Keratinocyte (primary cell): ENCODE data around the gene TRAF3. TPM values are rescaled to one million over a fixed set of nuclear protein-coding genes. Genes with fewer than 3 reads are reported as not detected.

Experiments
- DNase-seq: peaks from one replicate; pipeline ENCODE4 v3.0.0-alpha.2; 2011; ENCODE audit warnings: low read depth, missing footprints, low spot score
- FAIRE-seq: peaks from 2 replicates; lab custom pipeline; 2011; peaks lifted over from hg19 to GRCh38; lab: Jason Lieb, UNC
- H2AFZ ChIP-seq: 2 replicates; pipeline ENCODE4 v1.6.0; 2012; ENCODE audit warnings: low read length, control low read depth, inconsistent platforms; ENCODE audit not compliant: control insufficient read depth
- H3K27ac ChIP-seq: 2 replicates; pipeline ENCODE4 v1.5.1; 2011; ENCODE audit warnings: low read length; ENCODE audit not compliant: control insufficient read depth, insufficient read depth
- H3K27me3 ChIP-seq: 3 replicates; pipeline ENCODE4 v1.6.0; 2011; ENCODE audit warnings: low read length; ENCODE audit not compliant: control insufficient read depth, insufficient read depth; ENCODE audit errors: extremely low read depth
- H3K36me3 ChIP-seq, 2 experiments: 2 replicates in 1 of 2; 3 replicates in 1 of 2; pipeline ENCODE4 v1.5.1; 2011; ENCODE audit warnings: low read length in 2 of 2, mild to moderate bottlenecking in 1 of 2; ENCODE audit not compliant: control insufficient read depth in 2 of 2, insufficient read depth in 2 of 2; ENCODE audit errors: extremely low read depth in 1 of 2
- H3K4me1 ChIP-seq: 3 replicates; pipeline ENCODE4 v1.5.1; 2011; ENCODE audit warnings: low read length; ENCODE audit not compliant: control insufficient read depth, insufficient read depth; ENCODE audit errors: extremely low read depth
- H3K4me2 ChIP-seq: 3 replicates; pipeline ENCODE4 v1.6.0; 2011; ENCODE audit warnings: low read depth, low read length; ENCODE audit not compliant: control insufficient read depth, insufficient read depth; ENCODE audit errors: extremely low read depth
- H3K4me3 ChIP-seq, 3 experiments: fragments of 200-600 bp in 1 of 3; sonication (generic) in 1 of 3; 2 replicates in 2 of 3; 3 replicates in 1 of 3; pipeline ENCODE4 v1.5.1; 2011 to 2016; ENCODE audit warnings: low read length in 3 of 3, mild to moderate bottlenecking in 3 of 3, control low read depth in 2 of 3, inconsistent platforms in 1 of 3, low read depth in 1 of 3, mixed read lengths in 1 of 3, mixed run types in 1 of 3, moderate library complexity in 1 of 3; ENCODE audit not compliant: control insufficient read depth in 2 of 3, insufficient read depth in 2 of 3; ENCODE audit errors: extremely low read depth in 1 of 3
- H3K79me2 ChIP-seq: 2 replicates; pipeline ENCODE4 v1.6.0; 2012; ENCODE audit warnings: low read length; ENCODE audit not compliant: control insufficient read depth, insufficient read depth
- H3K9ac ChIP-seq: 3 replicates; pipeline ENCODE4 v1.6.0; 2011; ENCODE audit warnings: low read length; ENCODE audit not compliant: control insufficient read depth, insufficient read depth; ENCODE audit errors: extremely low read depth
- H3K9me1 ChIP-seq: 3 replicates; pipeline ENCODE4 v1.6.0; 2011; ENCODE audit warnings: low read length; ENCODE audit not compliant: control insufficient read depth, insufficient read depth; ENCODE audit errors: extremely low read depth
- H3K9me3 ChIP-seq: 2 replicates; pipeline ENCODE4 v1.5.1; 2012; ENCODE audit warnings: low read depth, low read length; ENCODE audit not compliant: control insufficient read depth
- H4K20me1 ChIP-seq: 3 replicates; pipeline ENCODE4 v1.6.0; 2011; ENCODE audit warnings: low read length; ENCODE audit not compliant: control insufficient read depth, insufficient read depth; ENCODE audit errors: extremely low read depth
- CTCF ChIP-seq, 3 experiments: IDR thresholded peaks in 1 of 3; conservative IDR thresholded peaks in 1 of 3; optimal IDR thresholded peaks in 1 of 3; 2 replicates in 2 of 3; 3 replicates in 1 of 3; pipeline versions ENCODE3 to v1.5.1; 2011; ENCODE audit warnings: low read length in 3 of 3, mild to moderate bottlenecking in 3 of 3, moderate library complexity in 2 of 3, control low read depth in 1 of 3, inconsistent platforms in 1 of 3; ENCODE audit not compliant: insufficient read depth in 2 of 3; ENCODE audit errors: extremely low read depth in 1 of 3
- EZH2 ChIP-seq: IDR thresholded peaks from one replicate; pipeline ENCODE4 v1.6.1; 2012; ENCODE audit warnings: inconsistent platforms, mild to moderate bottlenecking, low read length, moderate library complexity
- dilution Hi-C: fragments of 300-500 bp; cut with MboI; formaldehyde crosslinking; loops from one replicate; pipeline ENCODE4 v1.7.0; 2020; ENCODE audit warnings: low sequenced_read_pairs; ENCODE audit not compliant: extremely low pct_ligation_motif_present
- polyA plus RNA-seq, 5 experiments: library from polyadenylated mRNA; depleted of rRNA in 3 of 5; stranded (reverse) in 3 of 5; stranded (forward) in 1 of 5; unstranded in 1 of 5; fragments of >200 nt; gene quantifications; 1 replicate in 1 of 5; 2 replicates in 3 of 5; 3 replicates in 1 of 5; pipeline versions ENCODE4 v1.2.1 to v1.2.3, GENCODE V29; 2011 to 2012; ENCODE audit warnings: missing spikeins in 2 of 5, low read depth in 1 of 5, low replicate concordance in 1 of 5

The TRAF3 gene
- polyA plus RNA-seq, 1 donor (not counting 4 experiments of a cell fraction or from before 2014, with no cell fraction given) = 12.5 TPM

DNA sequence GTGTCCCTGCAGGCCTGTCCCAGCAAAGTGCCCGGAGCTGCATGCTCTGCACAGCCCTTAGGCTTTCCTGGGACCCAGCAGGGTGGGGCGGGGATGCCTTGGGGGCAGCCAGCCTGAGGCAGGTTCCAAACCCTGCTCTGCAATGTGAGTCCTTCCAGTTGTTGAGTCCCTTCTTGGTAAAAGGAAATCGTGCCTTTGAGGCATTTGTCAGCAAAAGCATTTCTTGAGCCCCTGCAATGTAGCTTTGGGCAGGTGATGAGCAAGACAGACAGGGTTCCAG lies 38.1 kb upstream of the TRAF3 start:
- Histone ChIP-seq H3K9me1 (peaks cover 2% of the 10 kb centered on the region), H3K4me2 (no peak overlapping the region), H3K27ac (no peak overlapping the region), H3K36me3 (peaks cover 5 to 15% of the 10 kb centered on the region in 2 experiments), H3K79me2 (no peaks in the 10 kb centered on the region), H3K4me1 (no peaks in the 10 kb centered on the region), H4K20me1 (no peaks in the 10 kb centered on the region), H2AFZ (no peak overlapping the region), H3K9me3 (no peaks in the 10 kb centered on the region), H3K27me3 (no peaks in the 10 kb centered on the region), H3K4me3 (no peak overlapping the region), H3K9ac (no peak overlapping the region)
- TF ChIP-seq EZH2 (no peak), CTCF (optimal IDR thresholded peaks at IDR 0.05 in 1 of 3, IDR thresholded peaks at IDR 0.05 in 1 of 3, conservative IDR thresholded peaks at IDR 0.05 in 1 of 3; ENCODE audit: extremely low read depth in 1 of 3, insufficient read depth in 2 of 3, low read length in 3 of 3) (no peak)
- FAIRE-seq (no peak), DNase-seq (no peak)
- dilution Hi-C loops = no loop called here

GRCh38 chr14:102746634-102747438 lies 30.4 kb upstream of the TRAF3 start:
- no peak for FAIRE-seq
- Histone ChIP-seq H4K20me1 (no peaks in the 10 kb centered on the region), H3K9me3 (no peaks in the 10 kb centered on the region), H3K79me2 (no peaks in the 10 kb centered on the region), H3K27me3 (no peaks in the 10 kb centered on the region), H3K4me2 (no peak overlapping the region), H3K9ac (no peak overlapping the region), H3K27ac (no peak overlapping the region), H2AFZ (no peak overlapping the region), H3K4me1 (no peaks in the 10 kb centered on the region), H3K36me3 (peaks cover 0 to 18% of the 10 kb centered on the region in 2 experiments), H3K4me3 (no peak overlapping the region), H3K9me1 (no peaks in the 10 kb centered on the region)
- no peak for DNase-seq
- TF ChIP-seq EZH2 (no peak), CTCF (optimal IDR thresholded peaks at IDR 0.05 in 1 of 3, IDR thresholded peaks at IDR 0.05 in 1 of 3, conservative IDR thresholded peaks at IDR 0.05 in 1 of 3; ENCODE audit: extremely low read depth in 1 of 3, insufficient read depth in 2 of 3, low read length in 3 of 3) (no peak)
- dilution Hi-C loops = no loop called here
